GM23338 (cell line): ENCODE results near the gene AP1B1. TPM values are rescaled to one million over a fixed set of nuclear protein-coding genes. Genes with fewer than 3 reads are reported as not detected.

ENCODE experiments used
- ATAC-seq: fragments of 200-7000 bp; cut with Tn5 transposase; 3 replicates; pipeline ENCODE4 v1.9.1; 2020
- DNase-seq: peaks from one replicate; pipeline ENCODE4 v3.0.0-alpha.2; 2015; ENCODE audit warnings: low spot score
- H2AFZ ChIP-seq: fragments of 200-600 bp; sonication (generic); 2 replicates; pipeline ENCODE4 v1.8.0; 2016; ENCODE audit warnings: antibody characterized with exemption, mild to moderate bottlenecking, moderate library complexity
- H3F3A ChIP-seq: fragments of 200-600 bp; sonication (generic); replicated peaks from 2 replicates; pipeline ENCODE4 v1.8.0; 2017; ENCODE audit warnings: antibody characterized with exemption, mixed run types, low read depth
- H3K27ac ChIP-seq: fragments of 200-600 bp; sonication (generic); 2 replicates; pipeline ENCODE4 v1.6.1; 2016; ENCODE audit warnings: low read depth
- H3K27me3 ChIP-seq: fragments of 200-600 bp; sonication (generic); 2 replicates; pipeline ENCODE4 v1.8.0; 2016; ENCODE audit warnings: mild to moderate bottlenecking, mixed run types, moderate library complexity; ENCODE audit not compliant: insufficient read depth
- H3K36me3 ChIP-seq: fragments of 200-600 bp; sonication (generic); 2 replicates; pipeline ENCODE4 v1.8.0; 2016; ENCODE audit warnings: mild to moderate bottlenecking; ENCODE audit not compliant: insufficient read depth
- H3K4me1 ChIP-seq: fragments of 200-600 bp; sonication (generic); 2 replicates; pipeline ENCODE4 v1.8.0; 2016; ENCODE audit warnings: mild to moderate bottlenecking, moderate library complexity; ENCODE audit not compliant: insufficient read depth
- H3K4me2 ChIP-seq: fragments of 200-600 bp; sonication (generic); 2 replicates; pipeline ENCODE4 v1.7.1; 2017; ENCODE audit warnings: mixed run types
- H3K4me3 ChIP-seq: fragments of 200-600 bp; sonication (generic); 2 replicates; pipeline ENCODE4 v1.6.1; 2016; ENCODE audit warnings: mixed run types
- H3K79me2 ChIP-seq: fragments of 200-600 bp; sonication (generic); replicated peaks from 2 replicates; pipeline ENCODE4 v1.8.0; 2017; ENCODE audit warnings: mild to moderate bottlenecking; ENCODE audit not compliant: insufficient read depth
- H3K9me2 ChIP-seq: fragments of 200-600 bp; sonication (generic); 2 replicates; pipeline ENCODE4 v1.8.0; 2017; ENCODE audit not compliant: insufficient read depth
- H4K20me1 ChIP-seq: fragments of 200-600 bp; sonication (generic); replicated peaks from 2 replicates; pipeline ENCODE4 v1.8.0; 2017; ENCODE audit warnings: mild to moderate bottlenecking; ENCODE audit not compliant: insufficient read depth
- H3K27ac Mint-ChIP-seq: 2 replicates; pipeline ENCODE4 v1.8.0; 2020; ENCODE audit warnings: inconsistent platforms, mild to moderate bottlenecking, moderate library complexity, mixed read lengths
- H3K27me3 Mint-ChIP-seq: 3 replicates; pipeline ENCODE4 v1.8.0; 2022; ENCODE audit warnings: low read depth, mild to moderate bottlenecking, moderate library complexity, mixed read lengths, inconsistent platforms; ENCODE audit not compliant: insufficient read depth, poor library complexity
- H3K36me3 Mint-ChIP-seq: 3 replicates; pipeline ENCODE4 v1.8.0; 2021; ENCODE audit warnings: low read depth, mild to moderate bottlenecking, inconsistent platforms, moderate library complexity, mixed read lengths
- H3K4me1 Mint-ChIP-seq: 3 replicates; pipeline ENCODE4 v1.8.0; 2020; ENCODE audit warnings: mild to moderate bottlenecking, inconsistent platforms, mixed read lengths
- H3K4me3 Mint-ChIP-seq: 3 replicates; pipeline ENCODE4 v1.8.0; 2021; ENCODE audit warnings: moderate library complexity, mild to moderate bottlenecking, inconsistent platforms, mixed read lengths
- H3K9me3 Mint-ChIP-seq: 3 replicates; pipeline ENCODE4 v1.8.0; 2020; ENCODE audit warnings: moderate library complexity, mild to moderate bottlenecking, inconsistent platforms, mixed read lengths
- CREB1 ChIP-seq: fragments of 250-450 bp; sonication (Bioruptor Pico); IDR thresholded peaks from 2 replicates; pipeline ENCODE4 v1.5.0; 2020; ENCODE audit warnings: low read depth, mild to moderate bottlenecking, moderate library complexity
- ETS1 ChIP-seq: IDR thresholded peaks from 2 replicates; pipeline ENCODE4 v1.6.1; 2016; ENCODE audit warnings: antibody characterized with exemption
- JUNB ChIP-seq: IDR thresholded peaks from one replicate; pipeline ENCODE4 v1.6.1; 2016; ENCODE audit warnings: antibody characterized with exemption; ENCODE audit not compliant: unreplicated experiment
- NANOG ChIP-seq: IDR thresholded peaks from 2 replicates; pipeline ENCODE4 v1.6.1; 2016; ENCODE audit warnings: antibody characterized with exemption, borderline replicate concordance
- STAT1 ChIP-seq: IDR thresholded peaks from one replicate; pipeline ENCODE4 v1.6.1; 2016; ENCODE audit warnings: antibody characterized with exemption; ENCODE audit not compliant: unreplicated experiment
- ZNF114 ChIP-seq: fragments of 250-450 bp; sonication (Bioruptor Pico); IDR thresholded peaks from 2 replicates; pipeline ENCODE4 v1.5.0; 2020; ENCODE audit warnings: mild to moderate bottlenecking, moderate library complexity
- ZNF331 ChIP-seq: fragments of 250-450 bp; sonication (Bioruptor Pico); IDR thresholded peaks from 2 replicates; pipeline ENCODE4 v1.5.0; 2020; ENCODE audit warnings: low read depth, mild to moderate bottlenecking, moderate library complexity
- polyA plus RNA-seq: library from polyadenylated mRNA; unstranded; fragments of >200 nt; fragmentation: Nextera tagmentation; extraction: Ambion mirVana; gene quantifications from 2 replicates; pipeline ENCODE4 v1.2.1, GENCODE V29; 2016
- total RNA-seq: library from RNA; depleted of rRNA; stranded (reverse); fragments of >200 nt; shearing (Covaris generic); gene quantifications from 2 replicates; pipeline ENCODE4 v1.2.3, GENCODE V29; 2014
- TF ChIP-seq, protein P1 (sequence below): IDR thresholded peaks from one replicate; pipeline ENCODE4 v1.6.1; 2018; ENCODE audit warnings: antibody characterized with exemption; ENCODE audit not compliant: unreplicated experiment

AP1B1 gene
- total and polyA plus RNA-seq, 2 experiments from 2014 or later = 19.5 to 74.4 TPM

- TF ChIP-seq JUNB = no peak
Measured at GRCh38 chr22:29353860-29354259, 34.5 kb downstream of the AP1B1 start (continued).

DNA sequence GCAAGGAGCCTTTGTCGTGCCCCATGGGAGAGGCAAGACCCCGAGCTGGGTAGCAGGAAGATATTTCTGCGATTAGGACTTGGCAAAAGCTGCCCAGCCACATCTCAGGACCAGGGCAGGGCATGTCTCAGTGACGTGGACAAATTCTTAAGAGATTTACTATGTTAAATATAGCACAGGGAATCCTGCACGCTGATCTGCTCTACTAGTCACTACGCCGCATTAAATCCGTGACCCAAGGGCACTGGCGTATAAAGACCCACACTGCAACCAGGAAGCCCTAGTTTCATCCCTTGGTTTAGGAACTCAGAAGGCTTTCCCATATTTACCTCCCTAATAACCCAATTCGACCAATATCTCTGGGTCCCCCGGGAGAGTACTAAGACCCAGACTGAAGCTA is 35.1 kb downstream of the AP1B1 start:
- Mint-ChIP-seq H3K4me1 (no peaks in the 10 kb centered on the region), H3K4me3 (no peak overlapping the region), H3K36me3 (peaks cover 57% of the 10 kb centered on the region), H3K9me3 (no peaks in the 10 kb centered on the region), H3K27ac (no peak overlapping the region), H3K27me3 (peaks cover 4% of the 10 kb centered on the region)
- peaks cover 3% of the 10 kb centered on the region; the same call in 1 of the 2 replicates for H4K20me1 ChIP-seq
- DNase-seq (no peak), ATAC-seq (no peak)
- TF ChIP-seq, protein P1, sequence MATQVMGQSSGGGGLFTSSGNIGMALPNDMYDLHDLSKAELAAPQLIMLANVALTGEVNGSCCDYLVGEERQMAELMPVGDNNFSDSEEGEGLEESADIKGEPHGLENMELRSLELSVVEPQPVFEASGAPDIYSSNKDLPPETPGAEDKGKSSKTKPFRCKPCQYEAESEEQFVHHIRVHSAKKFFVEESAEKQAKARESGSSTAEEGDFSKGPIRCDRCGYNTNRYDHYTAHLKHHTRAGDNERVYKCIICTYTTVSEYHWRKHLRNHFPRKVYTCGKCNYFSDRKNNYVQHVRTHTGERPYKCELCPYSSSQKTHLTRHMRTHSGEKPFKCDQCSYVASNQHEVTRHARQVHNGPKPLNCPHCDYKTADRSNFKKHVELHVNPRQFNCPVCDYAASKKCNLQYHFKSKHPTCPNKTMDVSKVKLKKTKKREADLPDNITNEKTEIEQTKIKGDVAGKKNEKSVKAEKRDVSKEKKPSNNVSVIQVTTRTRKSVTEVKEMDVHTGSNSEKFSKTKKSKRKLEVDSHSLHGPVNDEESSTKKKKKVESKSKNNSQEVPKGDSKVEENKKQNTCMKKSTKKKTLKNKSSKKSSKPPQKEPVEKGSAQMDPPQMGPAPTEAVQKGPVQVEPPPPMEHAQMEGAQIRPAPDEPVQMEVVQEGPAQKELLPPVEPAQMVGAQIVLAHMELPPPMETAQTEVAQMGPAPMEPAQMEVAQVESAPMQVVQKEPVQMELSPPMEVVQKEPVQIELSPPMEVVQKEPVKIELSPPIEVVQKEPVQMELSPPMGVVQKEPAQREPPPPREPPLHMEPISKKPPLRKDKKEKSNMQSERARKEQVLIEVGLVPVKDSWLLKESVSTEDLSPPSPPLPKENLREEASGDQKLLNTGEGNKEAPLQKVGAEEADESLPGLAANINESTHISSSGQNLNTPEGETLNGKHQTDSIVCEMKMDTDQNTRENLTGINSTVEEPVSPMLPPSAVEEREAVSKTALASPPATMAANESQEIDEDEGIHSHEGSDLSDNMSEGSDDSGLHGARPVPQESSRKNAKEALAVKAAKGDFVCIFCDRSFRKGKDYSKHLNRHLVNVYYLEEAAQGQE = no peak
- TF ChIP-seq ZNF331 = no peak
- no peak for TF ChIP-seq NANOG
- TF ChIP-seq JUNB = no peak
- no peak overlapping the region for H3K27ac ChIP-seq
- H2AFZ ChIP-seq = no peak overlapping the region
- H3K9me2 ChIP-seq = no peaks in the 10 kb centered on the region
- H3K4me2 ChIP-seq = no peak overlapping the region
- H3K4me1 ChIP-seq = no peaks in the 10 kb centered on the region
- H3K79me2 ChIP-seq = no peaks in the 10 kb centered on the region
- H3K4me3 ChIP-seq = no peak overlapping the region
- H3F3A ChIP-seq = no peaks in the 10 kb centered on the region
- peaks cover 12% of the 10 kb centered on the region for H3K36me3 ChIP-seq
- no peaks in the 10 kb centered on the region for H3K27me3 ChIP-seq

GRCh38 chr22:29352778-29353177 is 35.6 kb downstream of the AP1B1 start:
- H3K9me2 ChIP-seq = no peaks in the 10 kb centered on the region
- peaks cover 4% of the 10 kb centered on the region for H3K27me3 Mint-ChIP-seq
- DNase-seq = no peak

More at GRCh38 chr22:29352778-29353177, 35.6 kb downstream of the AP1B1 start:
- peaks cover 3% of the 10 kb centered on the region; the same call in 1 of the 2 replicates for H4K20me1 ChIP-seq
- H3K27me3 ChIP-seq = no peaks in the 10 kb centered on the region
- no peaks in the 10 kb centered on the region for H3K9me3 Mint-ChIP-seq
- no peak for ATAC-seq
- peaks cover 58% of the 10 kb centered on the region for H3K36me3 Mint-ChIP-seq
- H3F3A ChIP-seq = no peaks in the 10 kb centered on the region
- no peak for TF ChIP-seq STAT1
- TF ChIP-seq CREB1 (CRISPR knock-in tag) = no peak
- TF ChIP-seq ZNF114 (CRISPR knock-in tag) = no peak
- TF ChIP-seq ZNF331 = no peak
- no peak for TF ChIP-seq ETS1
- H3K27ac ChIP-seq = no peak overlapping the region
- no peak overlapping the region for H3K4me3 Mint-ChIP-seq
- H3K79me2 ChIP-seq = no peaks in the 10 kb centered on the region
- H3K4me1 Mint-ChIP-seq = no peaks in the 10 kb centered on the region
- H3K36me3 ChIP-seq = peaks cover 15% of the 10 kb centered on the region
- H3K4me1 ChIP-seq = no peaks in the 10 kb centered on the region
- no peak overlapping the region for H3K4me3 ChIP-seq
- H2AFZ ChIP-seq = no peak overlapping the region
- H3K27ac Mint-ChIP-seq = no peak overlapping the region
- H3K4me2 ChIP-seq = no peak overlapping the region
